ENCODE data around the gene B4GALT2. TPM values are rescaled to one million over a fixed set of nuclear protein-coding genes. Genes with fewer than 3 reads are reported as not detected.

Gene B4GALT2
- total and polyA plus RNA-seq, 2 of the 8 experiments (the other 6 are each of a cell fraction or from before 2014, with no cell fraction given), result 56.5 to 121 TPM

- Histone ChIP-seq H2BK120ac (replicated peaks; ENCODE audit: low read depth, low read length) (no peak overlapping the region), H3K23me2 (ENCODE audit: low read depth, low read length) (peaks cover 12% of the 10 kb centered on the region; the same call in 1 of the 2 replicates), H3K9me3 (ENCODE audit: insufficient read depth in 2 of 2, low read depth in 1 of 2, low read length in 1 of 2) (no peaks in the 10 kb centered on the region), H2BK15ac (ENCODE audit: low read length) (no peak overlapping the region), H3K9ac (replicated peaks in 1 of 4; ENCODE audit: extremely low read depth in 1 of 4, low read depth in 3 of 4, low read length in 3 of 4) (no peak overlapping the region), H3K4ac (replicated peaks; ENCODE audit: insufficient read length, low read depth, low read length) (no peak overlapping the region), H3K4me1 (replicated peaks in 1 of 4; ENCODE audit: control insufficient read depth in 3 of 4, insufficient read depth in 4 of 4, low read length in 3 of 4) (peaks cover 0 to 5% (median 4%) of the 10 kb centered on the region in 4 experiments; a peak in 5 of 7 replicates), H3K23ac (ENCODE audit: insufficient read length) (no peak overlapping the region), H2BK12ac (ENCODE audit: low read depth, low read length) (no peak overlapping the region), H4K8ac (ENCODE audit: extremely low read depth, insufficient read depth, low read length) (no peak overlapping the region), H2BK20ac (ENCODE audit: low read length) (no peak overlapping the region), H3K4me3 (ENCODE audit: extremely low read depth in 1 of 4, insufficient read depth in 2 of 4, low read depth in 3 of 4, low read length in 4 of 4) (no peak overlapping the region), H3K14ac (ENCODE audit: insufficient read length) (no peak overlapping the region), H3K79me2 (ENCODE audit: control insufficient read depth in 1 of 2, insufficient read depth in 2 of 2, low read length in 2 of 2) (no peaks in the 10 kb centered on the region), H3K4me2 (ENCODE audit: insufficient read depth in 1 of 2, low read depth in 2 of 2, low read length in 2 of 2) (no peak overlapping the region), H3K27ac (ENCODE audit: low read depth, low read length) (no peak overlapping the region), H4K20me1 (replicated peaks in 1 of 2; ENCODE audit: control insufficient read depth in 1 of 2, insufficient read depth in 2 of 2, low read length in 2 of 2) (peaks cover 2% of the 10 kb centered on the region in 2 experiments), H3K56ac (replicated peaks; ENCODE audit: insufficient read length, low read depth, low read length) (no peak overlapping the region), H3K79me1 (ENCODE audit: low read depth, low read length) (no peaks in the 10 kb centered on the region), H3K27me3 (replicated peaks in 1 of 4; ENCODE audit: control insufficient read depth in 3 of 4, extremely low read depth in 1 of 4, insufficient read depth in 3 of 4, low read length in 3 of 4) (no peaks in the 10 kb centered on the region), H2AFZ (ENCODE audit: low read length) (no peak overlapping the region), H2AK5ac (ENCODE audit: low read depth, low read length) (no peak overlapping the region), H3K36me3 (ENCODE audit: control insufficient read depth in 2 of 4, insufficient read depth in 4 of 4, low read length in 3 of 4) (no peaks in the 10 kb centered on the region; a peak in 1 of 8 replicates), H3K18ac (ENCODE audit: extremely low read depth, low read length) (no peak overlapping the region), H4K91ac (replicated peaks; ENCODE audit: insufficient read length, low read length) (no peak overlapping the region), H2BK5ac (ENCODE audit: low read depth, low read length) (no peak overlapping the region), H4K5ac (ENCODE audit: insufficient read length, low read depth, low read length) (no peak overlapping the region)
- TF ChIP-seq KDM4A (IDR thresholded peaks at IDR 0.05; ENCODE audit: low read depth, low read length, severe bottlenecking), result no peak
- TF ChIP-seq CHD1 (IDR thresholded peaks at IDR 0.05; ENCODE audit: low read depth, low read length), result no peak
- TF ChIP-seq BACH1 (IDR thresholded peaks at IDR 0.05; ENCODE audit: low read length), result no peak
- TF ChIP-seq SIX5 (IDR thresholded peaks at IDR 0.05; ENCODE audit: low read depth, low read length), result no peak
- no peak for TF ChIP-seq SP1 (IDR thresholded peaks at IDR 0.05; ENCODE audit: low read depth, low read length)
- TF ChIP-seq SUZ12 (IDR thresholded peaks at IDR 0.05; ENCODE audit: low read length), result no peak
- ChIA-PET POLR2A (ENCODE audit: partially characterized antibody) (interaction anchor here (0.9 to 13.6 kb wide), 6 partner anchors 10 to 42 kb away, joined by 3 to 189 read pairs (median 6); partner anchors contain the start of genes ATP6V0B, B4GALT2, DPH2 and SLC6A9), CTCF (ENCODE audit: partially characterized antibody) (interaction anchor here (0.6 to 21.8 kb wide), 15 partner anchors 9 to 280 kb away, joined by 3 to 478 read pairs (median 4); partner anchors contain the start of gene SLC6A9)
- no peak for DNase-seq (ENCODE audit: low read depth in 1 of 2, low spot score in 2 of 2)
- WGBS, 2 experiments (ENCODE audit: extremely low coverage in 1 of 2, insufficient coverage in 1 of 2, insufficient read length in 1 of 2, insufficient replicate concordance in 2 of 2, low coverage in 1 of 2, low lambda C conversion rate in 2 of 2, missing lambda C conversion rate in 1 of 2), result 85% methylated on average over 7 of the region's 7 CpGs; no CpG with 5 or more reads in 1 of the 2 experiments
- FAIRE-seq, result no peak
Measured at GRCh38 chr1:43994071-43994470, 15.1 kb downstream of the B4GALT2 start.

All from H1 (cell line).